K562 (cell line): ENCODE results near the gene KLRD1. TPM values are rescaled to one million over a fixed set of nuclear protein-coding genes. Genes with fewer than 3 reads are reported as not detected.
A peak's percentile ranks its signal among the peaks of the same experiment; 100 is the strongest.

Experiments
- ATAC-seq: fragments of 200-7000 bp; cut with Tn5 transposase; 3 replicates; pipeline ENCODE4 v1.9.1; 2020; ENCODE audit warnings: moderate library complexity
- BruUV-seq: library from RNA; stranded (reverse); fragments of 400-500 nt; replicated peaks from 2 replicates; lab custom pipeline; 2021; lab: Mats Ljungman, UMichigan
- CTCF ChIA-PET: fragments of 300-600 bp; formaldehyde crosslinking; extraction: SDS; loops from one replicate; lab custom pipeline; 2021; ENCODE audit warnings: low intra/inter-chr PET ratio; lab: Yijun Ruan, JAX
- POLR2A ChIA-PET: fragments of 300-600, 350-650 bp; sonication (Branson Sonifier 250); formaldehyde crosslinking; extraction: SDS; loops from one replicate; lab custom pipeline; 2021; ENCODE audit warnings: antibody characterized with exemption, inconsistent platforms; lab: Yijun Ruan, JAX
- DNase-seq, 4 experiments: peaks; one replicate each; pipeline versions ENCODE4 v3.0.0 to v3.0.0-alpha.2; 2011 to 2018; ENCODE audit warnings: low spot score in 3 of 4, mixed read lengths in 3 of 4; ENCODE audit errors: extremely low read depth in 1 of 4
- FAIRE-seq: peaks from 2 replicates; lab custom pipeline; 2011; peaks lifted over from hg19 to GRCh38; lab: Jason Lieb, UNC
- H2AFZ ChIP-seq: 2 replicates; pipeline ENCODE4 v1.6.0; 2011; ENCODE audit warnings: low read depth, low read length, control low read depth, inconsistent platforms
- H3K27ac ChIP-seq: fragments of 200-600 bp; 3 replicates; pipeline ENCODE4 v1.8.0; 2011; ENCODE audit warnings: low read depth, mild to moderate bottlenecking, control low read depth, inconsistent platforms, low read length, moderate library complexity, mixed read lengths; ENCODE audit errors: extremely low read depth
- H3K27me3 ChIP-seq, 2 experiments: fragments of 300-600 bp in 1 of 2; 2 replicates in 1 of 2; 3 replicates in 1 of 2; pipeline versions ENCODE4 v1.6.0 to v1.8.0; 2011; ENCODE audit warnings: inconsistent platforms in 2 of 2, low read length in 2 of 2, mild to moderate bottlenecking in 1 of 2, mixed read lengths in 1 of 2, moderate library complexity in 1 of 2; ENCODE audit not compliant: control insufficient read depth in 2 of 2, insufficient read depth in 2 of 2
- H3K36me3 ChIP-seq: fragments of 300-600 bp; 3 replicates; pipeline ENCODE4 v1.8.0; 2011; ENCODE audit warnings: mild to moderate bottlenecking, low read length, inconsistent platforms; ENCODE audit not compliant: control insufficient read depth, insufficient read depth
- H3K4me1 ChIP-seq, 2 experiments: fragments of 200-600 bp in 1 of 2; replicated peaks in 1 of 2; 2 replicates in 1 of 2; 3 replicates in 1 of 2; pipeline versions ENCODE4 v1.5.1 to v1.8.0; 2011; ENCODE audit warnings: inconsistent platforms in 2 of 2, low read length in 2 of 2, mild to moderate bottlenecking in 1 of 2, mixed read lengths in 1 of 2, moderate library complexity in 1 of 2; ENCODE audit not compliant: control insufficient read depth in 2 of 2, insufficient read depth in 2 of 2
- H3K4me2 ChIP-seq: 2 replicates; pipeline ENCODE4 v1.6.1; 2011; ENCODE audit warnings: low read length, control low read depth, inconsistent platforms, mixed read lengths; ENCODE audit not compliant: insufficient read depth
- H3K4me3 ChIP-seq: fragments of 200-600 bp; sonication (generic), shearing (Covaris generic); 2 replicates; pipeline ENCODE4 v1.5.1; 2016; ENCODE audit warnings: control low read depth, inconsistent platforms
- H3K79me2 ChIP-seq: fragments of 200-600 bp; 3 replicates; pipeline ENCODE4 v1.8.0; 2011; ENCODE audit warnings: low read length, inconsistent platforms; ENCODE audit not compliant: control insufficient read depth, insufficient read depth
- H3K9ac ChIP-seq, 2 experiments: 2 replicates each; pipeline versions ENCODE4 v1.6.0 to v1.6.1; 2011; ENCODE audit warnings: low read depth in 2 of 2, low read length in 2 of 2, control low read depth in 1 of 2, inconsistent platforms in 1 of 2, mild to moderate bottlenecking in 1 of 2, mixed read lengths in 1 of 2; ENCODE audit not compliant: insufficient read depth in 1 of 2
- H3K9me1 ChIP-seq: one replicate; pipeline ENCODE4 v1.6.0; 2011; ENCODE audit warnings: inconsistent platforms, mild to moderate bottlenecking, low read length, moderate library complexity; ENCODE audit not compliant: control insufficient read depth, insufficient read depth
- H3K9me3 ChIP-seq: replicated peaks from 2 replicates; pipeline ENCODE4 v1.5.1; 2011; ENCODE audit warnings: low read depth, low read length, inconsistent platforms; ENCODE audit not compliant: control insufficient read depth, insufficient read depth
- H4K20me1 ChIP-seq: replicated peaks from 2 replicates; pipeline ENCODE4 v1.6.1; 2011; ENCODE audit warnings: low read length, inconsistent platforms, mixed read lengths; ENCODE audit not compliant: control insufficient read depth, insufficient read depth
- JUND ChIP-seq, 2 experiments: IDR thresholded peaks; 2 replicates in 1 of 2; 3 replicates in 1 of 2; pipeline ENCODE4 v1.6.1; 2011; ENCODE audit warnings: borderline replicate concordance in 2 of 2, low read depth in 2 of 2, low read length in 2 of 2, improper control_type of control experiment in 1 of 2, missing biosample characterization in 1 of 2, missing genetic modification characterization in 1 of 2, missing genetic modification reagents in 1 of 2
- MCM2 ChIP-seq: fragments of 450-650 bp; IDR thresholded peaks from 2 replicates; pipeline ENCODE4 v1.6.1; 2017; ENCODE audit warnings: low read depth, mild to moderate bottlenecking
- RBM34 ChIP-seq: fragments of 200-400 bp; formaldehyde crosslinking; IDR thresholded peaks from 2 replicates; pipeline ENCODE4 v1.6.1; 2018; ENCODE audit warnings: low read length, borderline replicate concordance; ENCODE audit not compliant: insufficient read depth
- ZBTB2 ChIP-seq: fragments of 450-650 bp; IDR thresholded peaks from 2 replicates; pipeline ENCODE4 v1.6.1; 2016; ENCODE audit warnings: antibody characterized with exemption
- ZC3H8 ChIP-seq: fragments of 450-650 bp; IDR thresholded peaks from 2 replicates; pipeline ENCODE4 v1.6.1; 2017
- WGBS: fragments of 100-300 bp; shearing (Covaris generic); methylation state at CpG from one replicate; pipeline ENCODE4 v1.1.6; 2016; ENCODE audit warnings: low coverage, mixed read lengths; ENCODE audit not compliant: insufficient coverage; ENCODE audit errors: missing lambda C conversion rate; 5-methylcytosine and 5-hydroxymethylcytosine counted together
- in situ Hi-C: fragments of 300-500 bp; cut with MboI; formaldehyde crosslinking; loops from 4 replicates; pipeline ENCODE4 v1.15.0; 2018; ENCODE audit warnings: inconsistent platforms, mixed read lengths
- intact Hi-C: fragments of 100-400 bp; cut with micrococcal nuclease; formaldehyde crosslinking; loops from 2 replicates; pipeline ENCODE4 v1.14.2; 2022
- polyA plus RNA-seq, 8 experiments: library from polyadenylated mRNA; depleted of rRNA in 4 of 8; stranded (reverse) in 5 of 8; unstranded in 3 of 8; fragments of >200 nt; fragmentation: Nextera tagmentation in 2 of 8; fragmentation: Illumina TruSeq in 1 of 8; extraction: Ambion mirVana in 2 of 8; extraction: Trizol in 1 of 8; gene quantifications; 2 replicates each; pipeline versions ENCODE4 v1.2.1 to v1.2.3, GENCODE V29; 2011 to 2014; ENCODE audit warnings: inconsistent platforms in 1 of 8, missing spikeins in 1 of 8
- total RNA-seq, 7 experiments: library from RNA; depleted of rRNA in 6 of 7; stranded (reverse); fragments of >200 nt in 6 of 7; fragmentation: Illumina TruSeq in 2 of 7; extraction: Trizol in 2 of 7; gene quantifications; 2 replicates each; pipeline versions ENCODE4 v1.2.1 to v1.2.3, GENCODE V29; 2011 to 2021; ENCODE audit warnings: low replicate concordance in 1 of 7

KLRD1 gene
- total and polyA plus RNA-seq, 9 of the 15 experiments (the other 6 are each of a cell fraction or from before 2014, with no cell fraction given) = not detected

GRCh38 chr12:10372559-10372958 lies 64.9 kb downstream of the KLRD1 start:
- H3K27me3 ChIP-seq = no peaks in the 10 kb centered on the region
- TF ChIP-seq RBM34 (no peak), ZBTB2 (no peak), ZC3H8 (no peak), MCM2 (no peak), JUND (IDR thresholded peaks at IDR 0.05; ENCODE audit: borderline replicate concordance, low read depth, low read length) (no peak), JUND (tag; IDR thresholded peaks at IDR 0.05; ENCODE audit: borderline replicate concordance, low read depth, low read length) (no peak)
- TF ChIP-seq, all 486 proteins: peak for 0
- WGBS = 33% methylated on average over 1 of the region's 1 CpG
- CTCF ChIA-PET = no interaction called here
- Histone ChIP-seq H3K9me1 (no peaks in the 10 kb centered on the region), H3K79me2 (no peaks in the 10 kb centered on the region), H3K9ac (no peak overlapping the region), H3K27ac (no peak overlapping the region; the same call in 2 of the 3 replicates), H3K4me3 (no peak overlapping the region), H3K4me2 (no peak overlapping the region), H3K36me3 (no peaks in the 10 kb centered on the region; the same call in 1 of the 3 replicates), H3K4me1 (peaks cover 4 to 10% of the 10 kb centered on the region in 2 experiments; a peak in 3 of 5 replicates), H2AFZ (peak overlapping the region; percentile 56), H3K9me3 (peaks cover 3% of the 10 kb centered on the region), H4K20me1 (no peaks in the 10 kb centered on the region)
- DNase-seq (no peak), FAIRE-seq (no peak), ATAC-seq (peak; percentile 77)
- intact Hi-C loops (no loop called here), in situ Hi-C loops (no loop called here)
- no TSS peak for BruUV-seq
- POLR2A ChIA-PET = no interaction called here
